Stomach (tissue), 4 donors: ENCODE measurements around the gene TMEM140.

ENCODE experiments used
- CTCF ChIP-seq, 7 experiments: fragments of 450-650 bp in 4 of 7; fragments of 200-600 bp in 3 of 7; sonication (generic) in 3 of 7; IDR thresholded peaks; one replicate each; pipeline ENCODE4 v1.5.1; 2016 to 2019; ENCODE audit warnings: antibody characterized with exemption in 7 of 7, control low read depth in 2 of 7, mild to moderate bottlenecking in 1 of 7
- POLR2A ChIP-seq, 4 donors: fragments of 450-650 bp; IDR thresholded peaks; one replicate each; pipeline ENCODE4 v1.6.1; 2016; ENCODE audit warnings: antibody characterized with exemption in 4 of 4, control low read depth in 2 of 4, mild to moderate bottlenecking in 1 of 4, moderate library complexity in 1 of 4
- POLR2AphosphoS5 ChIP-seq, 3 donors: sonication (generic); formaldehyde crosslinking; IDR thresholded peaks; one replicate each; pipeline ENCODE4 v1.6.1; 2016; ENCODE audit warnings: antibody characterized with exemption in 3 of 3

GRCh38 chr7:135114622-135115021 is 33.2 kb upstream of the TMEM140 start:
- no peak for TF ChIP-seq POLR2A (IDR thresholded peaks at IDR 0.05)
- no peak for TF ChIP-seq POLR2AphosphoS5 (IDR thresholded peaks at IDR 0.05)
- no peak for TF ChIP-seq CTCF (IDR thresholded peaks at IDR 0.05)
